Activated T-cell treated with anti-CD3 and anti-CD28 coated beads for 48 hours (primary cell): ENCODE results near the gene AHNAK2.

Source experiments
- DNase-seq: peaks from one replicate; pipeline ENCODE4 v3.0.0-alpha.2; 2020; ENCODE audit warnings: low read depth

The AHNAK2 gene

DNA sequence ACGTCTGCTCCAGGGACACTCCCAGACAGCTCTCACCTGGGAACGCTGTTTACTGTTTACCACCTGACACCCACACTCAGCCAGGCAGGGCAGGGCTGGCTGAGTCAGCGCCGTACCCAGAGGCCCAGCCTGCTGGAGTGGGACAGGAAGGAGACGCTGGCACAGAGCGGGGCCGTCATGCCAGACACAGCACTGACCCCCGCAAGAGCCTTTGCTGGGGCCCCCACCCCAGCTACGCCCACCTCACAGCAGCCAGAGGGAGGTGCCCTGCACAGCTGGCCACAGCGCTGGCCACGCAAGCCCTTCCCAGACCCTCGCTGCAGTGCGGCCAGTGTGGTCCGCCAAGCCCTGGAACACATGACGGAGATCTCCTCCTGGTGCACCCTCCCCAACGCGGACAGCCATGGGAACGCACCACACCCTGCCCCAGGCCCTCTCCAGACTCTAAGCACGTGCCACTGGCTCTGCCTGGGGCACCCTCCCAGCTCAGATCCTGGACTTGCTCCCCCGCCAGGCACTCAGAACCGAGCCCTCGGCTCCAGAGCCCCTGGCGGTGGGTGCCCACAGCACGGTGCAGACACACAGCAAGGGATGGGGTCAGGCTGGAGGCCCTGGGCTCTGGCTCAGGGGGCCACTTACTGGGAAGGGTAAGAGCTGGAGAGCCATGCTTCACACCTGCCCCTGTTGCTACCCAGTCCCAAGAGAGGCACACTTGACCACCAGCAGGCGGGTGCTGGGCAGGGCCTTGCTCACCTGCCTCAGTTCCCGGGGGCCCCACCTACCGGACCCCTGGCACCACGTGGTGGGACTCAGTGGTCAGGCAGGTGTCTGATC is 5.7 kb downstream of the AHNAK2 start:
- DNase-seq = no peak

DNA sequence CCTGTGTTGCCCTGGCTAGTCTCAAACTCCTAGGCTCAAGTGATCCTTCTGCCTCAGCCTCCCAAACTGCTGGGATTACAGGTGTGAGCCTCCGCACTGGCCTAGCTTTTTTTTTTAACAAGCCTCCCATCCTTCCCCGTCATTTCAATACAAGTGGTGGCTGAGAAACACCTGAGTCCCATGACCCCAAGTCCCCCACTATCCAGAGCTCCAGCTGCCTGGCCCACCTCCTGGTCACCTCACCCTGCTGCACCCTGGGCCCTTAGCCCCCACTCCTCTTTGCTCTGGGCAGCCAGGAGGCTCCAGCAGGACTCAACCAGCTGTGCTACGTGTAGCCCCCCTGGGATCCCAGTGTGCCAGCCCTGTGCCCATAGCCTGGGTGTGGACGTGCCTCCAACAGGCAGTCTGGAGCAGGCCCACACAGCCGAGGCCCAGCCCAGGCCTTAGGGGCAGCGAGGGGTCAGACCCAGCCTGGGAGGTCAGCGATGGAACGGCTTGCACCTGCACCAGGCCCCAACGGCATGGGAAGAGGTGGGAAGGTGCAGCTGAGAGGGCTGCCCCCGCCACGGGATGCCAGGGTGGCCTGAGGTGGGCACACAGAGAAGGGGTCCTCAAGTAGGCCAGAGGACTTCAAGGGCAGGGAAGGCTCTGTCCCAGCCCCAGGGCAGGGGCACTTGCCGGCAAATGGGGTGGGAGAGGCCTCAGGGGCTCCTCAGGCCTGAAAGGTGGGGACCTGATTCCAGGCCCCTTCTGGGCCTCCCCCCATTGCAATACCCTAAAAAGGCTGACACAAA is 6.5 kb downstream of the AHNAK2 start:
- no peak for DNase-seq

GRCh38 chr14:104970231-104971068 is 7.7 kb downstream of the AHNAK2 start:
- no peak for DNase-seq

- no peak for DNase-seq
Measured at GRCh38 chr14:104969741-104970230, 8.4 kb downstream of the AHNAK2 start.

GRCh38 chr14:104968541-104969401 is 9.4 kb downstream of the AHNAK2 start:
- DNase-seq = no peak

GRCh38 chr14:104968153-104968527 is 10.0 kb downstream of the AHNAK2 start:
- no peak for DNase-seq

DNA sequence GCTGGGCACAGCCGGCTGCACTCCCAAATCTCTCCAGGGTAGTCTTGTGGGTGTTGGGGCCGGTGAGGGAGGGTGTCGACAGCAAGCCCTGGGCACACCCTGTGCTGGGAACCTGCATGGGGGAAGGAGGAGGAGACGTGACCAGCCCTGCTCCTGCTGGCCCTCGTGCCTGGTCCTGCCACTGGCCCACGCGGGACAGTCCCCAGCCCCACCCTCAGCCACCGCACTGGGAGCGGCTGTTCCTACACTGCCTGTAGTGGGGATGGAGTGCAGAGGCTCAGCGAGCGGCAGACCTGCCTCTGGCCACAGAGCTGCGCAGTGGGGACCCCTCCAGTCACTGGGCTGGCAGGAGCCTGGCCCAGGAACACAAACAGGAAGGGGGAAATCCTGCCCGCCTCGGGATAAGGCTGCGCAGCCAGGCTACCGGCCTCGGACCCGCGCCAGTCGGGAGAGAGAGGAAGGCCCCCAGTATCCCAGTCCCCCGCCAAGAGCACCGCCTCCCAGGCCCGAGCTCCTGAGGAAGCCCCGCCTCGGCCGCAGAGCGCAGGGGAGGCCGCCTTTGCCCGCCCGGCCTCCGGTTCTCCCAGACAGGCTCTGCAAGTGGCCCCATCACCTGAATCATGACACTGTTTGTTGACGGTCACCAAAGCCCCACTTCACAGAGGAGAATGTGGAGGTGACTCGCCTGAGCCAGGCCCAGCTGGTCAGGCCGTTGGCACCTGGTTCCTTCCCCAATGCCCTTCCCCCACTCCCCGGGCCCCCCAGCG is 10.6 kb downstream of the AHNAK2 start:
- DNase-seq = no peak

DNA sequence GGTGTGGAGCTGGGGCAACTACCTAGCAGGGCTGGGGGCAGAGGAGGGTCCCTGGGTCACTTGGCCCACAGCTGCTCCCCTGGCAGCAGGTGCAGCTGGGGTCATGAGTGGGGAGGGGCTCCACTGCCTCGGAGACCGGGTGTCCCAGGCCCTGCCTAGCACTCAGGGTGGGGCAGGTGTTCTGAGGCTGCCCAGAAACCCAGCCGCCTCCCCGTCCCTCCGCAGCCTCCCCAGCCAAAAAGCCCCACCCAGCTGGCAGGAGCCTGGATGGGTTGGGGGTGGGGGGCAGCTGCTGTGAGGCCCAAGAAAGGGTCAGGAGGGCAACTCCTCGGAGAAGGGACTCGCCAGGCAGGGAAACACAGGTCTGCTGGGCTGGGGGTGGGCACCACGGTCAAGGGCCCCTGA is 11.2 kb downstream of the AHNAK2 start:
- DNase-seq = no peak

GRCh38 chr14:104966261-104966865 is 11.8 kb downstream of the AHNAK2 start:
- no peak for DNase-seq

- no peak for DNase-seq
Measured at GRCh38 chr14:104965561-104966231, 12.5 kb downstream of the AHNAK2 start.

GRCh38 chr14:104964546-104964945 is 13.6 kb downstream of the AHNAK2 start:
- no peak for DNase-seq

DNA sequence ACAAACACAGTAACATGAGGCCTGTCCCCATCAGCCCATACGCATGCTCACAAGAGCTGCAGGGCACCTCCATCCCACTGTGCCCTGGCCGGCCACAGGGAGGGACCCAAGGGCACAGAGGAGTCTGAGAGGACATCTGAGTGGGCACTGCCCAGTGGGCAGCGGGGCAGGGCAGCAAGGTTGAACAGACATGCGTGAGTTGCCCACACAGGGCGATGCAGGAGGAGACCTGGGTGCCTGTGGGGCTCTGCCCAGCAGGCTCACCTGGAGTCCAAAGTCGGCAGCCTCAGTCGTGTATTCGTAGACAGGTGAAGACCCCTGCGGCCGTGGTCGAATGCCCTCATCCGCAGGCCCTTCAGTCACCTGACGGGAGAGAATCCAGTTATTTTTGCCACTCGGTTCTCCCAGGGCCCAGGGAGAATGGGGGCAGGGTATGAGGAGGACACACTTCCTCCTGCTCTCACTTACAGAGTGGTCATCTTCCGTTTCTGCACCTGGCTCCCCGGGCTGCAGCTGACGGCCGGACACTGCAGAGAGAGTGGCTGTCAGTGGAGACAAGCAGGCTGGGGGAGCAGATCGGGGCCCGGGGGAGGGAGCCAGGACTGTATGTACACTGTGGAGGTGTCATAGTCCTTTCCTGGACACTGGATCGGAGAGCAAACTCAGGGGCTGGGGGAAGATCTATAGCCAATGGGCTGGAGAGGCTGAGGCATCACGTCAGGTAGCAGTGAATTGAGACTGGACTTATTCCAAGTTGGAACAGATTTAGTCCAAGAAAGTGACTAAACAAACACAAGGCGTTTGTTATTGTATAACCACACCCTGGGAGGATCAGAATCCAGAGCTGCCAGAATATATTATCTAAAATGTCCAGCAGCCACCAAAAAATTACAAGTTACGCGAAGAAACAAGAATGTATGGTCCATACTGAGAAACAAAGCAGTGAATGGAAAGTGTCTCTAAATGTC is 20.7 kb downstream of the AHNAK2 start:
- no peak for DNase-seq

- no peak for DNase-seq
Measured at GRCh38 chr14:104956290-104956890, 21.8 kb downstream of the AHNAK2 start.

DNA sequence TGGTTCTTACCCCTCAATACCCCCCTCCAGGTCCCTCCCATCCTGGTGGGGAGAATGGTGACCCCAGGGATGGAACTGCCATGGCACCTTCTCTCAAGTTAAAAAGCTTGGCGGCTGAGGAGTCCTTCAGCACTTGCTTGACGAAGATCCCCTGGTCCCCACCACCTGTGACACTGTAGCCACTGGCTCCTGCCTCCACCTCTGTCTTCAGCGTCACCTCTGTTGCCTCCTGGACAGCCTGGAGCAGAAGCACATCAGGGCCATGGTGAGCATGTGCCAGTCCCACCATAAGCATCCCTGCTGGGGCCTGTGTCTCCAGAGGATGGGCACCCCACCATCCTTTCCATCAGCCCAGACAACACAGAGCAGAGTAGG is 22.8 kb downstream of the AHNAK2 start:
- no peak for DNase-seq

DNA sequence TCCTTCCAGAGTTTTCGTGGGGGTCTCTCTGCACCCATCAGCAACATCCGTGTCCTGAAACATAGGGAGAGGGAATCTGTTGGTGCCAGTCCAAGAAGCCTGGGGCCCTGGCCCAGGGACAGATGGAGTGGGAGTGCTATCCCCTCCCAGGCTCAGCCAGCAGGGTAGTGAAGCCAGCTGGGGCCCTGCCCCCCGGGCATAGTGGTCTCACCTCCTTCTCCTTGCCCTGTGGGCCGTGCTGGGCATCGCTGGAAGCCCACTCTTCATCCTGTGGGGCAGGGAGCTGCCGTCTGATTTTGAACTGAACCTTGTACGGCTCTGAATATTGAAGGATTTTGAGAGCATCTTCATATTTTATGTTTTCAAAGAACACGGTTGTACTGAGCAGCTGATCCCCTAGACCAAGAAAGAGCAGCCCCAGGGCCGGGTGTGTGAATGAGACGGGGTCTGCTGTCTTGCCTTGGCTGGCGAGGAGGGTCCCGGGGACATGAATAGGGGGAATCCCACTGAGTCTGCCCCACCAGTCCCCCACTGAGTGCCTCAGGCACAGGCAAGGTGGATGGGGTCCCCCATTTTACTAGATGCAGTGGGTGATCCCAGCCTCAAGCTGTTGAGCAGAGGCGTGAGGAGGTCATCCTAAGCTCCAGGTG is 23.3 kb downstream of the AHNAK2 start:
- DNase-seq = no peak

- no peak for DNase-seq
Measured at GRCh38 chr14:104953896-104954656, 24.1 kb downstream of the AHNAK2 start.

- DNase-seq = no peak
Measured at GRCh38 chr14:104953097-104953496, 25.1 kb downstream of the AHNAK2 start.
